ENCODE results near the gene RAB17. TPM values are rescaled to one million over a fixed set of nuclear protein-coding genes. Genes with fewer than 3 reads are reported as not detected.

RAB17 gene
- total and polyA plus RNA-seq, 10 of the 15 experiments (the other 5 are each of a cell fraction or from before 2014, with no cell fraction given): 0.07 to 1.4 (median 0.28) TPM; not detected in 3

- WGBS (ENCODE audit: insufficient coverage, insufficient replicate concordance, low lambda C conversion rate, missing lambda C conversion rate): 50% methylated on average over 13 of the region's 13 CpGs
- Histone ChIP-seq H3K9me3 (replicated peaks; ENCODE audit: control insufficient read depth, insufficient read depth, low read length) (no peaks in the 10 kb centered on the region), H2AFZ (ENCODE audit: control insufficient read depth, low read depth, low read length) (no peak overlapping the region), H3K4me1 (ENCODE audit: control insufficient read depth, insufficient read depth, low read length) (no peaks in the 10 kb centered on the region), H3K79me2 (ENCODE audit: control insufficient read depth, insufficient read depth, low read length) (no peaks in the 10 kb centered on the region), H3K27ac (ENCODE audit: control insufficient read depth, insufficient read depth) (no peak overlapping the region), H3K4me2 (ENCODE audit: control insufficient read depth, insufficient read depth) (no peak overlapping the region), H3K27me3 (replicated peaks in 1 of 2; ENCODE audit: control insufficient read depth in 2 of 2, insufficient read depth in 2 of 2, low read length in 1 of 2) (peaks cover 0 to 1% of the 10 kb centered on the region in 2 experiments; a peak in 1 of 4 replicates), H4K20me1 (ENCODE audit: control insufficient read depth, insufficient read depth) (no peaks in the 10 kb centered on the region), H3K4me3 (no peak overlapping the region), H3K36me3 (ENCODE audit: control insufficient read depth in 2 of 2, insufficient read depth in 2 of 2, low read length in 1 of 2) (no peaks in the 10 kb centered on the region), H3K9ac (ENCODE audit: control insufficient read depth, insufficient read depth, low read length) (no peak overlapping the region)
- no peak for TF ChIP-seq POLR2A (IDR thresholded peaks at IDR 0.05; ENCODE audit: low read depth, low read length)
- TF ChIP-seq NKRF (conservative IDR thresholded peaks at IDR 0.05): no peak
- TF ChIP-seq SREBF2 (IDR thresholded peaks at IDR 0.05; ENCODE audit: low read length): no peak
- no peak for TF ChIP-seq STAT1 (conservative IDR thresholded peaks at IDR 0.05)
- TF ChIP-seq TCF12 (IDR thresholded peaks at IDR 0.05; ENCODE audit: low read depth, low read length): no peak
- TF ChIP-seq HDGF (IDR thresholded peaks at IDR 0.05): no peak
- no peak for TF ChIP-seq POLR2AphosphoS5 (IDR thresholded peaks at IDR 0.05; ENCODE audit: low read length)
- no peak for TF ChIP-seq SMAD5 (IDR thresholded peaks at IDR 0.05; ENCODE audit: low read depth)
- no peak for TF ChIP-seq CREM (IDR thresholded peaks at IDR 0.05; ENCODE audit: low read depth)
- TF ChIP-seq SREBF1 (IDR thresholded peaks at IDR 0.05; ENCODE audit: low read length): no peak
- no peak for TF ChIP-seq KAT2A (conservative IDR thresholded peaks at IDR 0.05; ENCODE audit: control insufficient read depth, low read depth, low read length)
- in situ Hi-C loops (cut with MboI) (no loop called here), intact Hi-C loops (cut with micrococcal nuclease; ENCODE audit: unreplicated experiment) (no loop called here)
- ChIA-PET RAD21 (ENCODE audit: unreplicated experiment) (interaction anchor here (1.0 kb wide), 1 partner anchor 13 kb away, joined by 3 read pairs; no protein-coding TSS in a partner anchor), CTCF (interaction anchor here (0.7 kb wide), 1 partner anchor 13 kb away, joined by 3 read pairs; no protein-coding TSS in a partner anchor), POLR2A (no interaction called here), SMC1A (ENCODE audit: uncharacterized antibody, unreplicated experiment) (interaction anchor here (1.7 kb wide), 1 partner anchor 9 kb away, joined by 6 read pairs; no protein-coding TSS in a partner anchor)
- no peak; the same call in 2 of the 3 replicates for ATAC-seq
- BruUV-seq (replicated peaks): no TSS peak
- no peak for DNase-seq (ENCODE audit: low read depth, low spot score)
- FAIRE-seq: no peak
Observed at GRCh38 chr2:237546876-237547395, 43.6 kb downstream of the RAB17 start.

All from GM12878 (cell line).